Activated naive CD8-positive, alpha-beta T cell treated with anti-CD3 and anti-CD28 coated beads, Interleukin-2, amount 10 ng/mL, durations not matched to agents 7 days and 5 days (primary cell): ENCODE results near the gene GJB6. TPM values are rescaled to one million over a fixed set of nuclear protein-coding genes. Genes with fewer than 3 reads are reported as not detected.

Source experiments
- ATAC-seq: fragments of 150-1000 bp; cut with Tn5 transposase; one replicate; pipeline ENCODE4 v1.10.0; 2021; ENCODE audit warnings: low read depth, moderate library complexity
- POLR2A ChIA-PET: fragments of 350-600 bp; sonication (Branson Sonifier 250); formaldehyde crosslinking; loops from one replicate; lab custom pipeline; 2021; ENCODE audit warnings: antibody characterized with exemption; lab: Charles Lee
- DNase-seq: peaks from one replicate; pipeline ENCODE4 v3.0.0; 2021
- H3K27ac Mint-ChIP-seq: one replicate; pipeline ENCODE4 v1.8.0; 2022; ENCODE audit warnings: mild to moderate bottlenecking, mixed read lengths
- H3K27me3 Mint-ChIP-seq: one replicate; pipeline ENCODE4 v1.8.0; 2022; ENCODE audit warnings: mild to moderate bottlenecking, moderate library complexity, mixed read lengths
- H3K36me3 Mint-ChIP-seq: one replicate; pipeline ENCODE4 v1.8.0; 2021; ENCODE audit warnings: mild to moderate bottlenecking, mixed read lengths
- H3K4me1 Mint-ChIP-seq: one replicate; pipeline ENCODE4 v1.8.0; 2021; ENCODE audit warnings: mixed read lengths
- H3K4me3 Mint-ChIP-seq: one replicate; pipeline ENCODE4 v1.8.0; 2022; ENCODE audit warnings: mild to moderate bottlenecking, moderate library complexity, mixed read lengths
- H3K9me3 Mint-ChIP-seq: one replicate; pipeline ENCODE4 v1.8.0; 2021; ENCODE audit warnings: mixed read lengths
- total RNA-seq, 2 experiments: library from RNA; stranded (reverse); gene quantifications; one replicate each; pipeline ENCODE4 v1.2.3, GENCODE V29; 2021

Gene GJB6
- total RNA-seq, 2 experiments from 2014 or later = 5.1 to 6.3 TPM

- no peaks in the 10 kb centered on the region for H3K9me3 Mint-ChIP-seq
- POLR2A ChIA-PET = no interaction called here
- ATAC-seq = no peak
These were observed 17.8 kb upstream of the GJB6 start for GRCh38 chr13:20249913-20250312.

GRCh38 chr13:20247963-20248362 lies 15.8 kb upstream of the GJB6 start:
- Mint-ChIP-seq H3K4me3 (no peak overlapping the region), H3K4me1 (no peaks in the 10 kb centered on the region), H3K9me3 (peaks cover 4% of the 10 kb centered on the region), H3K27me3 (peaks cover 11% of the 10 kb centered on the region), H3K36me3 (no peaks in the 10 kb centered on the region), H3K27ac (no peak overlapping the region)
- DNase-seq (no peak), ATAC-seq (no peak)
- POLR2A ChIA-PET = no interaction called here

More at GRCh38 chr13:20249913-20250312, 17.8 kb upstream of the GJB6 start:
- Mint-ChIP-seq H3K36me3 (no peaks in the 10 kb centered on the region), H3K27ac (no peak overlapping the region), H3K4me3 (no peak overlapping the region), H3K4me1 (no peaks in the 10 kb centered on the region), H3K27me3 (peaks cover 15% of the 10 kb centered on the region)
- DNase-seq = no peak

GRCh38 chr13:20247403-20247802 lies 15.3 kb upstream of the GJB6 start:
- no peak overlapping the region for H3K4me3 Mint-ChIP-seq
- peaks cover 7% of the 10 kb centered on the region for H3K9me3 Mint-ChIP-seq
- POLR2A ChIA-PET = no interaction called here
- H3K27me3 Mint-ChIP-seq = peaks cover 11% of the 10 kb centered on the region
- no peak for ATAC-seq
- H3K36me3 Mint-ChIP-seq = no peaks in the 10 kb centered on the region
- DNase-seq = no peak
- no peak overlapping the region for H3K27ac Mint-ChIP-seq
- H3K4me1 Mint-ChIP-seq = no peaks in the 10 kb centered on the region

- POLR2A ChIA-PET = no interaction called here
- Mint-ChIP-seq H3K4me1 (no peaks in the 10 kb centered on the region), H3K27ac (no peak overlapping the region), H3K27me3 (peaks cover 6% of the 10 kb centered on the region), H3K4me3 (no peak overlapping the region), H3K36me3 (no peaks in the 10 kb centered on the region), H3K9me3 (peaks cover 7% of the 10 kb centered on the region)
- no peak for DNase-seq
- no peak for ATAC-seq
These were observed 9.5 kb upstream of the GJB6 start for GRCh38 chr13:20241593-20241992.

GRCh38 chr13:20239748-20240147 lies 7.6 kb upstream of the GJB6 start:
- peaks cover 8% of the 10 kb centered on the region for H3K27me3 Mint-ChIP-seq
- H3K9me3 Mint-ChIP-seq = peaks cover 6% of the 10 kb centered on the region

GRCh38 chr13:20232556-20233277 lies 598 bp upstream of the GJB6 start:
- Mint-ChIP-seq H3K4me1 (peaks cover 12% of the 10 kb centered on the region), H3K9me3 (no peaks in the 10 kb centered on the region), H3K4me3 (peak overlapping the region; percentile 44), H3K27me3 (peaks cover 23% of the 10 kb centered on the region), H3K36me3 (no peaks in the 10 kb centered on the region), H3K27ac (no peak overlapping the region)
- no peak for DNase-seq
- no peak for ATAC-seq
- POLR2A ChIA-PET = no interaction called here

More at GRCh38 chr13:20239748-20240147, 7.6 kb upstream of the GJB6 start:
- Mint-ChIP-seq H3K4me3 (no peak overlapping the region), H3K36me3 (no peaks in the 10 kb centered on the region), H3K4me1 (no peaks in the 10 kb centered on the region), H3K27ac (no peak overlapping the region)
- ATAC-seq (no peak), DNase-seq (no peak)
- POLR2A ChIA-PET = no interaction called here

GRCh38 chr13:20230913-20231838 lies 943 bp downstream of the GJB6 start:
- POLR2A ChIA-PET = interaction anchor here (1.6 kb wide), 1 partner anchor 245 kb away, joined by 3 read pairs; no protein-coding TSS in a partner anchor
- peak overlapping the region; percentile 88 for H3K4me3 Mint-ChIP-seq
- DNase-seq (peak; percentile 44), ATAC-seq (peak; percentile 43)
- no peaks in the 10 kb centered on the region for H3K9me3 Mint-ChIP-seq
- peak overlapping the region; percentile 84 for H3K27ac Mint-ChIP-seq
- peaks cover 19% of the 10 kb centered on the region for H3K27me3 Mint-ChIP-seq
- peaks cover 12% of the 10 kb centered on the region for H3K4me1 Mint-ChIP-seq
- no peaks in the 10 kb centered on the region for H3K36me3 Mint-ChIP-seq

GRCh38 chr13:20227730-20228129 lies 4.4 kb downstream of the GJB6 start:
- peaks cover 2% of the 10 kb centered on the region for H3K36me3 Mint-ChIP-seq
- no peaks in the 10 kb centered on the region for H3K9me3 Mint-ChIP-seq
- DNase-seq (no peak), ATAC-seq (no peak)
- POLR2A ChIA-PET = no interaction called here
- no peak overlapping the region for H3K27ac Mint-ChIP-seq
- H3K27me3 Mint-ChIP-seq = peaks cover 12% of the 10 kb centered on the region
- peaks cover 12% of the 10 kb centered on the region for H3K4me1 Mint-ChIP-seq
- H3K4me3 Mint-ChIP-seq = no peak overlapping the region

- no peak for ATAC-seq
- no peaks in the 10 kb centered on the region for H3K9me3 Mint-ChIP-seq
These were observed 4.8 kb downstream of the GJB6 start for GRCh38 chr13:20227288-20227687.

GRCh38 chr13:20222553-20222952 lies 9.6 kb downstream of the GJB6 start:
- H3K27ac Mint-ChIP-seq = no peak overlapping the region
- H3K9me3 Mint-ChIP-seq = no peaks in the 10 kb centered on the region
- POLR2A ChIA-PET = no interaction called here
- H3K27me3 Mint-ChIP-seq = peaks cover 4% of the 10 kb centered on the region
- DNase-seq (no peak), ATAC-seq (no peak)
- H3K4me3 Mint-ChIP-seq = no peak overlapping the region
- peaks cover 19% of the 10 kb centered on the region for H3K4me1 Mint-ChIP-seq
- peaks cover 10% of the 10 kb centered on the region for H3K36me3 Mint-ChIP-seq

More at GRCh38 chr13:20227288-20227687, 4.8 kb downstream of the GJB6 start:
- Mint-ChIP-seq H3K27me3 (peaks cover 11% of the 10 kb centered on the region), H3K27ac (no peak overlapping the region), H3K36me3 (peaks cover 5% of the 10 kb centered on the region), H3K4me3 (no peak overlapping the region), H3K4me1 (peaks cover 12% of the 10 kb centered on the region)
- no peak for DNase-seq
- POLR2A ChIA-PET = no interaction called here

GRCh38 chr13:20221772-20222171 lies 10.3 kb downstream of the GJB6 start:
- ATAC-seq (no peak), DNase-seq (no peak)
- peaks cover 10% of the 10 kb centered on the region for H3K36me3 Mint-ChIP-seq
- H3K4me1 Mint-ChIP-seq = peaks cover 20% of the 10 kb centered on the region
- H3K4me3 Mint-ChIP-seq = no peak overlapping the region
- peaks cover 2% of the 10 kb centered on the region for H3K27me3 Mint-ChIP-seq
- H3K9me3 Mint-ChIP-seq = peaks cover 3% of the 10 kb centered on the region
- POLR2A ChIA-PET = no interaction called here
- H3K27ac Mint-ChIP-seq = no peak overlapping the region

- H3K4me3 Mint-ChIP-seq = peak overlapping the region; percentile 79
- H3K27me3 Mint-ChIP-seq = peaks cover under 1% of the 10 kb centered on the region
- DNase-seq = no peak
- peaks cover 10% of the 10 kb centered on the region for H3K36me3 Mint-ChIP-seq
- peak; percentile 91 for ATAC-seq
- H3K4me1 Mint-ChIP-seq = peaks cover 20% of the 10 kb centered on the region
- H3K27ac Mint-ChIP-seq = peak overlapping the region; percentile 96
- POLR2A ChIA-PET = interaction anchor here (0.8 kb wide), 1 partner anchor 24 kb away, joined by 3 read pairs; no protein-coding TSS in a partner anchor
- peaks cover 3% of the 10 kb centered on the region for H3K9me3 Mint-ChIP-seq
These were observed 12.5 kb downstream of the GJB6 start for GRCh38 chr13:20219577-20219976.

- peaks cover 5% of the 10 kb centered on the region for H3K36me3 Mint-ChIP-seq
- ATAC-seq = no peak
- H3K27ac Mint-ChIP-seq = no peak overlapping the region
- H3K9me3 Mint-ChIP-seq = peaks cover 5% of the 10 kb centered on the region
- POLR2A ChIA-PET = interaction anchor here (0.6 kb wide), 1 partner anchor 636 kb away, joined by 4 read pairs; no protein-coding TSS in a partner anchor
- no peak overlapping the region for H3K4me3 Mint-ChIP-seq
- no peak for DNase-seq
- peaks cover 20% of the 10 kb centered on the region for H3K4me1 Mint-ChIP-seq
- H3K27me3 Mint-ChIP-seq = peaks cover 14% of the 10 kb centered on the region
These were observed 15.0 kb downstream of the GJB6 start for GRCh38 chr13:20217168-20217567.
